Measurements from ENCODE around the gene RPS19BP1. TPM values are rescaled to one million over a fixed set of nuclear protein-coding genes. Genes with fewer than 3 reads are reported as not detected.

The RPS19BP1 gene
- total and polyA plus RNA-seq, 2 of the 8 experiments (the other 6 are each of a cell fraction or from before 2014, with no cell fraction given): 77.9 to 97.9 TPM

- peak overlapping the region; percentile 76 for H4K91ac ChIP-seq (replicated peaks; ENCODE audit: insufficient read length, low read length)
- H3K4me3 ChIP-seq (ENCODE audit: extremely low read depth in 1 of 4, insufficient read depth in 2 of 4, low read depth in 3 of 4, low read length in 4 of 4): peak overlapping the region; percentile 93 to 99 (median 95)
- CTCF ChIA-PET (ENCODE audit: partially characterized antibody): interaction anchor here (0.7 to 1.3 kb wide), 7 partner anchors 9 to 210 kb away, joined by 3 to 12 read pairs (median 3); no protein-coding TSS in a partner anchor
- H3K9me3 ChIP-seq (ENCODE audit: insufficient read depth in 2 of 2, low read depth in 1 of 2, low read length in 1 of 2): no peaks in the 10 kb centered on the region
- no peak overlapping the region; the same call in 1 of the 2 replicates for H2BK12ac ChIP-seq (ENCODE audit: low read depth, low read length)
- no peak overlapping the region for H2AK5ac ChIP-seq (ENCODE audit: low read depth, low read length)
- peaks cover 5 to 29% of the 10 kb centered on the region in 2 experiments; a peak in 3 of 4 replicates for H3K79me2 ChIP-seq (ENCODE audit: control insufficient read depth in 1 of 2, insufficient read depth in 2 of 2, low read length in 2 of 2)
- peaks cover 0 to 10% (median 4%) of the 10 kb centered on the region in 4 experiments; a peak in 3 of 7 replicates for H3K27me3 ChIP-seq (replicated peaks in 1 of 4; ENCODE audit: control insufficient read depth in 3 of 4, extremely low read depth in 1 of 4, insufficient read depth in 3 of 4, low read length in 3 of 4)
- peak overlapping the region; percentile 79; the same call in 1 of the 2 replicates for H3K18ac ChIP-seq (ENCODE audit: extremely low read depth, low read length)
- peaks cover 12% of the 10 kb centered on the region for H3K23me2 ChIP-seq (ENCODE audit: low read depth, low read length)
- peak overlapping the region; percentile 94; the same call in 1 of the 2 replicates for H4K8ac ChIP-seq (ENCODE audit: extremely low read depth, insufficient read depth, low read length)
- H3K23ac ChIP-seq (ENCODE audit: insufficient read length): no peak overlapping the region
- H3K27ac ChIP-seq (ENCODE audit: low read depth, low read length): peak overlapping the region; percentile 99
- WGBS, 2 experiments (ENCODE audit: extremely low coverage in 1 of 2, insufficient coverage in 1 of 2, insufficient read length in 1 of 2, insufficient replicate concordance in 2 of 2, low coverage in 1 of 2, low lambda C conversion rate in 2 of 2, missing lambda C conversion rate in 1 of 2): 1% methylated on average over 47 of the region's 47 CpGs; no CpG with 5 or more reads in 1 of the 2 experiments
- no peak overlapping the region for H2BK20ac ChIP-seq (ENCODE audit: low read length)
- peaks cover 7% of the 10 kb centered on the region for H3K79me1 ChIP-seq (ENCODE audit: low read depth, low read length)
- DNase-seq (ENCODE audit: low read depth in 1 of 2, low spot score in 2 of 2): peak in 1 of 2 experiments; percentile 96
- H3K14ac ChIP-seq (ENCODE audit: insufficient read length): no peak overlapping the region
- POLR2A ChIA-PET (ENCODE audit: partially characterized antibody): interaction anchor here (0.5 to 6.6 kb wide), 55 partner anchors 9 to 772 kb away, joined by 3 to 83 read pairs (median 4); partner anchors contain the start of genes CBX7, MIEF1, RPL3 and RPS19BP1
- peak overlapping the region; percentile 87 to 96 for H3K4me2 ChIP-seq (ENCODE audit: insufficient read depth in 1 of 2, low read depth in 2 of 2, low read length in 2 of 2)
- no peak overlapping the region for H2BK120ac ChIP-seq (replicated peaks; ENCODE audit: low read depth, low read length)
- peaks cover 35 to 40% of the 10 kb centered on the region in 2 experiments for H4K20me1 ChIP-seq (replicated peaks in 1 of 2; ENCODE audit: control insufficient read depth in 1 of 2, insufficient read depth in 2 of 2, low read length in 2 of 2)
- peaks cover 0 to 12% (median 5%) of the 10 kb centered on the region in 4 experiments; a peak in 4 of 7 replicates for H3K4me1 ChIP-seq (replicated peaks in 1 of 4; ENCODE audit: control insufficient read depth in 3 of 4, insufficient read depth in 4 of 4, low read length in 3 of 4)
- FAIRE-seq: peak; percentile 78
- peaks cover 29 to 49% (median 44%) of the 10 kb centered on the region in 4 experiments for H3K36me3 ChIP-seq (ENCODE audit: control insufficient read depth in 2 of 4, insufficient read depth in 4 of 4, low read length in 3 of 4)
- H2BK5ac ChIP-seq (ENCODE audit: low read depth, low read length): peak overlapping the region; percentile 100
- H3K4ac ChIP-seq (replicated peaks; ENCODE audit: insufficient read length, low read depth, low read length): peak overlapping the region; percentile 92
- H2BK15ac ChIP-seq (ENCODE audit: low read length): no peak overlapping the region
- peak overlapping the region; percentile 90 for H4K5ac ChIP-seq (ENCODE audit: insufficient read length, low read depth, low read length)
- H3K9ac ChIP-seq (replicated peaks in 1 of 4; ENCODE audit: extremely low read depth in 1 of 4, low read depth in 3 of 4, low read length in 3 of 4): peak overlapping the region; percentile 78 to 99 (median 94)
- H2AFZ ChIP-seq (ENCODE audit: low read length): no peak overlapping the region
- peak overlapping the region; percentile 92 for H3K56ac ChIP-seq (replicated peaks; ENCODE audit: insufficient read length, low read depth, low read length)
- TF ChIP-seq BRCA1 (IDR thresholded peaks at IDR 0.05; ENCODE audit: low read depth, low read length) (peak; percentile 86), SP1 (IDR thresholded peaks at IDR 0.05; ENCODE audit: low read depth, low read length) (peak; percentile 85), FOSL1 (IDR thresholded peaks at IDR 0.05; ENCODE audit: insufficient read depth, low read depth, low read length) (0 out of 2 replicates have a peak, but pooled peaks have one; percentile 17), CTCF (IDR thresholded peaks at IDR 0.05; ENCODE audit: control extremely low read depth in 1 of 3, insufficient read depth in 1 of 3, low read depth in 1 of 3, low read length in 3 of 3) (peak in 1 of 3 experiments; percentile 11; a peak in 2 of 4 replicates), HDAC2 (IDR thresholded peaks at IDR 0.05; ENCODE audit: borderline replicate concordance in 1 of 2, low read depth in 2 of 2, low read length in 2 of 2) (peak in 1 of 2 experiments; percentile 63; a peak in 1 of 4 replicates), YY1 (IDR thresholded peaks at IDR 0.05; ENCODE audit: low read depth, low read length) (no peak), ZNF274 (IDR thresholded peaks at IDR 0.05; ENCODE audit: borderline replicate concordance, extremely low read depth, low read length) (no peak), PHF8 (conservative IDR thresholded peaks at IDR 0.05; ENCODE audit: low read depth, low read length) (peak; percentile 74), POLR2AphosphoS5 (IDR thresholded peaks at IDR 0.05; ENCODE audit: low read depth, low read length) (peak; percentile 81; the same call in 1 of the 2 replicates)
Measured at GRCh38 chr22:39519681-39520225, 12.8 kb downstream of the RPS19BP1 start.
